HFFc6 (cell line): ENCODE data around the gene CNTNAP5. TPM values are rescaled to one million over a fixed set of nuclear protein-coding genes. Genes with fewer than 3 reads are reported as not detected.

Experiments used
- DNase-seq: peaks from one replicate; pipeline ENCODE4 v3.0.0-alpha.2; 2018
- H3K27ac Mint-ChIP-seq: 2 replicates; pipeline ENCODE4 v1.8.0; 2020; ENCODE audit warnings: mild to moderate bottlenecking, mixed read lengths
- H3K27me3 Mint-ChIP-seq: 2 replicates; pipeline ENCODE4 v1.8.0; 2021; ENCODE audit warnings: mild to moderate bottlenecking, moderate library complexity, mixed read lengths; ENCODE audit not compliant: insufficient read depth
- H3K36me3 Mint-ChIP-seq: 2 replicates; pipeline ENCODE4 v1.8.0; 2021; ENCODE audit warnings: low read depth, mixed read lengths
- H3K4me1 Mint-ChIP-seq: 2 replicates; pipeline ENCODE4 v1.8.0; 2020; ENCODE audit warnings: low read depth, mixed read lengths
- H3K4me3 Mint-ChIP-seq: 2 replicates; pipeline ENCODE4 v1.8.0; 2020; ENCODE audit warnings: mild to moderate bottlenecking, moderate library complexity, mixed read lengths
- H3K9me3 Mint-ChIP-seq: 2 replicates; pipeline ENCODE4 v1.8.0; 2020; ENCODE audit warnings: mild to moderate bottlenecking, mixed read lengths
- CTCF ChIP-seq: fragments of 200-600 bp; sonication (generic); IDR thresholded peaks from 2 replicates; pipeline ENCODE4 v1.5.0; 2021; ENCODE audit warnings: antibody characterized with exemption, mild to moderate bottlenecking
- total RNA-seq, 6 experiments: library from RNA; stranded (reverse); fragmentation: NEBNext Ultra II Directional; extraction: Animal tissue kit (Norgen Biotek cat#: 25700); gene quantifications; 2 replicates in 1 of 6; 3 replicates in 5 of 6; pipeline ENCODE4 v1.2.3, GENCODE V29; 2021

The CNTNAP5 gene
- total RNA-seq, 6 experiments from 2014 or later = not detected

- no peak for DNase-seq
- TF ChIP-seq CTCF = no peak
- H3K27ac Mint-ChIP-seq = no peak overlapping the region
- no peaks in the 10 kb centered on the region for H3K27me3 Mint-ChIP-seq
- H3K4me1 Mint-ChIP-seq = no peaks in the 10 kb centered on the region
- no peaks in the 10 kb centered on the region for H3K36me3 Mint-ChIP-seq
- H3K9me3 Mint-ChIP-seq = peaks cover 35% of the 10 kb centered on the region
- no peak overlapping the region for H3K4me3 Mint-ChIP-seq
These were observed 303.3 kb downstream of the CNTNAP5 start for GRCh38 chr2:124328397-124328796.

GRCh38 chr2:124333784-124334183 lies 308.7 kb downstream of the CNTNAP5 start:
- TF ChIP-seq CTCF = no peak
- Mint-ChIP-seq H3K9me3 (peaks cover 23% of the 10 kb centered on the region), H3K4me3 (no peak overlapping the region), H3K27ac (no peak overlapping the region), H3K27me3 (no peaks in the 10 kb centered on the region), H3K4me1 (no peaks in the 10 kb centered on the region), H3K36me3 (no peaks in the 10 kb centered on the region)
- DNase-seq = no peak

- no peaks in the 10 kb centered on the region for H3K36me3 Mint-ChIP-seq
- no peaks in the 10 kb centered on the region; the same call in 1 of the 2 replicates for H3K27me3 Mint-ChIP-seq
- H3K4me3 Mint-ChIP-seq = no peak overlapping the region
- DNase-seq = no peak
- TF ChIP-seq CTCF = no peak
- peaks cover 25% of the 10 kb centered on the region for H3K9me3 Mint-ChIP-seq
- no peaks in the 10 kb centered on the region for H3K4me1 Mint-ChIP-seq
- no peak overlapping the region for H3K27ac Mint-ChIP-seq
These were observed 310.0 kb downstream of the CNTNAP5 start for GRCh38 chr2:124335058-124335457.

GRCh38 chr2:124339709-124340108 lies 314.6 kb downstream of the CNTNAP5 start:
- no peaks in the 10 kb centered on the region for H3K36me3 Mint-ChIP-seq
- no peak overlapping the region for H3K27ac Mint-ChIP-seq
- DNase-seq = no peak
- no peaks in the 10 kb centered on the region; the same call in 1 of the 2 replicates for H3K27me3 Mint-ChIP-seq
- no peak overlapping the region for H3K4me3 Mint-ChIP-seq
- H3K4me1 Mint-ChIP-seq = no peaks in the 10 kb centered on the region
- H3K9me3 Mint-ChIP-seq = peaks cover 38% of the 10 kb centered on the region
- no peak for TF ChIP-seq CTCF

- H3K4me1 Mint-ChIP-seq = no peaks in the 10 kb centered on the region
- H3K36me3 Mint-ChIP-seq = no peaks in the 10 kb centered on the region
- DNase-seq = no peak
- peaks cover 34% of the 10 kb centered on the region for H3K9me3 Mint-ChIP-seq
- no peak overlapping the region for H3K27ac Mint-ChIP-seq
- H3K4me3 Mint-ChIP-seq = no peak overlapping the region
- H3K27me3 Mint-ChIP-seq = no peaks in the 10 kb centered on the region; the same call in 1 of the 2 replicates
- TF ChIP-seq CTCF = no peak
These were observed 318.9 kb downstream of the CNTNAP5 start for GRCh38 chr2:124343827-124344498.
